ENCODE data around the gene ACAA2. TPM values are rescaled to one million over a fixed set of nuclear protein-coding genes. Genes with fewer than 3 reads are reported as not detected.

The ACAA2 gene
- total RNA-seq, 1 experiment from 2014 or later, result 77.1 TPM

DNA sequence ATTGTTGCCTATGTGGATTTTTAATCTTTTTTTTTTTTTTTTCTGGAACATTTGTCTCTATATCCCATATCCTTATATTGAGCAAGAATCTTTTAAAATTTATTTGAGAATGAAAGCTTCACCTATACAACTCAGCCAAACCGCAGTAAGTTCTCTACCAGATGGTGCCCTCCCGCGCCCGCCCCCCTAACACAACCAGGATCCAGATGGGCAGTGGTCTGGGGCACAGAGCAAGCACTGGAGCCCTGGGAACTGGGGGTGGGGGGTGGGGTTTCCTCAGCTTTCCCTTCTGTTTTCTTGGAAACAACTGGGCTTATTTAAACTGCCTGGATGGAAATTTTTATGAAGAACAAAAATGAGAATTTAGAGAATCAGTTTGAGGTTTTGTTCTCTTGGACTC lies 74.6 kb downstream of the ACAA2 start:
- no peaks in the 10 kb centered on the region for H3K9me3 Mint-ChIP-seq (ENCODE audit: low read depth, unreplicated experiment)
- no peak overlapping the region for H3K4me3 Mint-ChIP-seq (ENCODE audit: low read depth, unreplicated experiment)
- TF ChIP-seq, protein P1, sequence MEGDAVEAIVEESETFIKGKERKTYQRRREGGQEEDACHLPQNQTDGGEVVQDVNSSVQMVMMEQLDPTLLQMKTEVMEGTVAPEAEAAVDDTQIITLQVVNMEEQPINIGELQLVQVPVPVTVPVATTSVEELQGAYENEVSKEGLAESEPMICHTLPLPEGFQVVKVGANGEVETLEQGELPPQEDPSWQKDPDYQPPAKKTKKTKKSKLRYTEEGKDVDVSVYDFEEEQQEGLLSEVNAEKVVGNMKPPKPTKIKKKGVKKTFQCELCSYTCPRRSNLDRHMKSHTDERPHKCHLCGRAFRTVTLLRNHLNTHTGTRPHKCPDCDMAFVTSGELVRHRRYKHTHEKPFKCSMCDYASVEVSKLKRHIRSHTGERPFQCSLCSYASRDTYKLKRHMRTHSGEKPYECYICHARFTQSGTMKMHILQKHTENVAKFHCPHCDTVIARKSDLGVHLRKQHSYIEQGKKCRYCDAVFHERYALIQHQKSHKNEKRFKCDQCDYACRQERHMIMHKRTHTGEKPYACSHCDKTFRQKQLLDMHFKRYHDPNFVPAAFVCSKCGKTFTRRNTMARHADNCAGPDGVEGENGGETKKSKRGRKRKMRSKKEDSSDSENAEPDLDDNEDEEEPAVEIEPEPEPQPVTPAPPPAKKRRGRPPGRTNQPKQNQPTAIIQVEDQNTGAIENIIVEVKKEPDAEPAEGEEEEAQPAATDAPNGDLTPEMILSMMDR (IDR thresholded peaks at IDR 0.05; ENCODE audit: unreplicated experiment), result no peak
- no TSS peak for BruUV-seq (replicated peaks)
- DNase-seq, result no peak
- CTCF ChIA-PET, result interaction anchor here (0.6 kb wide), 1 partner anchor 10 kb away, joined by 3 read pairs; no protein-coding TSS in a partner anchor
- no peaks in the 10 kb centered on the region for H3K36me3 Mint-ChIP-seq (ENCODE audit: insufficient read depth, unreplicated experiment)
- H3K27ac Mint-ChIP-seq (ENCODE audit: unreplicated experiment), result no peak overlapping the region
- no peaks in the 10 kb centered on the region for H3K4me1 Mint-ChIP-seq (ENCODE audit: low read depth, unreplicated experiment)
- intact Hi-C loops (cut with micrococcal nuclease; ENCODE audit: unreplicated experiment), result no loop called here
- peaks cover 12% of the 10 kb centered on the region for H3K27me3 Mint-ChIP-seq (ENCODE audit: unreplicated experiment)

DNA sequence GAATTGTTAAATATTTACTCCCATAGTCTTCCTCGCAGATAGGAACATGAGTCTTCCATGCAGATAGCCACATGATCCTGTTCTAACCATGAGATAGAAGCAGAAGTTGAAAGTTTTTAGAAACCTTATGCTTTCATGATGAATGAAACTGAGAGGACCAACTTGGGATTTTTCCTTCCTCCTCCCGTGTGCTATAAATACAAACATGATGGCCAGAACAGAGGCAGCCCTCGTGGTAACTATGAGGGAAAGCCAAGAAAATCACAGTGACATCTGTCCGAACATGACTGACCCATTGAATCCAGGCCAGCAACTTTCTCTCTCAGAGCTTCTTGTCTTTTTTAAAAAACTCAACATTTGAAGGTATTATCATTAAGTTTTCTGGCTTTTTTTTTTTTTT lies 78.5 kb downstream of the ACAA2 start:
- no TSS peak for BruUV-seq (replicated peaks)
- no peak for DNase-seq
- Mint-ChIP-seq H3K36me3 (ENCODE audit: insufficient read depth, unreplicated experiment) (no peaks in the 10 kb centered on the region), H3K9me3 (ENCODE audit: low read depth, unreplicated experiment) (no peaks in the 10 kb centered on the region), H3K27me3 (ENCODE audit: unreplicated experiment) (no peaks in the 10 kb centered on the region), H3K27ac (ENCODE audit: unreplicated experiment) (no peak overlapping the region), H3K4me1 (ENCODE audit: low read depth, unreplicated experiment) (peaks cover 21% of the 10 kb centered on the region), H3K4me3 (ENCODE audit: low read depth, unreplicated experiment) (no peak overlapping the region)
- TF ChIP-seq, protein P1 (IDR thresholded peaks at IDR 0.05; ENCODE audit: unreplicated experiment), result no peak
- intact Hi-C loops (cut with micrococcal nuclease; ENCODE audit: unreplicated experiment), result no loop called here
- CTCF ChIA-PET, result interaction anchor here (0.6 kb wide), 1 partner anchor 12 kb away, joined by 3 read pairs; no protein-coding TSS in a partner anchor

DNA sequence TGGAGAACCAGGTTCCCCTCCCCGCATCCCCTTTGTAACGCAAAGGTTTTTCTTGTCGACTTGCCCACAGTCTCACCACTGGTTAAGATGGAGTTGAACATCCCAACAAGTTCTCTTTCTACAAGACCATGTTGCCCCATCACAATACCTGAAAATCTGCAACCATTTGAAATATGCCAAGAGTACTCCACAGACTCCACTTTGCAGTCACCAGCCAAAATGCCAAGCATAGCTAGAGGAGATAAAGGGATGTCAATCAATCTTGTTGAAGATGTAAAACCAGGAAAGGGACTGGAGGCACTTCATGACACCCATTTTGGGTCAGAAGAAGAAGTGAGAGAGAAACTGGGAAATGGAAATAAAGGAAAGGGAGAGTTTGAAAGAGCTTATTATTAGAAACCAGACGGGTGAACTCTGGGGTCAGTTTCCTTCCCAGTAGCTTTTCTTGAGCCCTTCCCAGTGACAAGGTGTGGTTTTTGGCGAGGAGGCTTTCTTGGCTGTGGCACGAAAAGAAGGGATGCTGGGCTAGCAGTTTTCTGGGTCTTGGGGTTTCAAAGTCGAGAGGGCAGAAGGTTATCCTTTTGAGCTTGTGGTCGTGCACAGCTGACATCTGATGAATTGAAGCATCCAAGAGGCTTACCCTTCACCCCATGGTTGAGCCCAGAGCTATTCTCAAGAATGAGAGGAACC lies 79.3 kb downstream of the ACAA2 start:
- Mint-ChIP-seq H3K36me3 (ENCODE audit: insufficient read depth, unreplicated experiment) (no peaks in the 10 kb centered on the region), H3K9me3 (ENCODE audit: low read depth, unreplicated experiment) (no peaks in the 10 kb centered on the region), H3K4me1 (ENCODE audit: low read depth, unreplicated experiment) (peaks cover 21% of the 10 kb centered on the region), H3K27ac (ENCODE audit: unreplicated experiment) (no peak overlapping the region), H3K4me3 (ENCODE audit: low read depth, unreplicated experiment) (no peak overlapping the region), H3K27me3 (ENCODE audit: unreplicated experiment) (no peaks in the 10 kb centered on the region)
- no TSS peak for BruUV-seq (replicated peaks)
- TF ChIP-seq, protein P1 (IDR thresholded peaks at IDR 0.05; ENCODE audit: unreplicated experiment), result no peak
- intact Hi-C loops (cut with micrococcal nuclease; ENCODE audit: unreplicated experiment), result no loop called here
- no peak for DNase-seq
- CTCF ChIA-PET, result interaction anchor here (0.6 kb wide), 1 partner anchor 171 kb away, joined by 5 read pairs; no protein-coding TSS in a partner anchor

DNA sequence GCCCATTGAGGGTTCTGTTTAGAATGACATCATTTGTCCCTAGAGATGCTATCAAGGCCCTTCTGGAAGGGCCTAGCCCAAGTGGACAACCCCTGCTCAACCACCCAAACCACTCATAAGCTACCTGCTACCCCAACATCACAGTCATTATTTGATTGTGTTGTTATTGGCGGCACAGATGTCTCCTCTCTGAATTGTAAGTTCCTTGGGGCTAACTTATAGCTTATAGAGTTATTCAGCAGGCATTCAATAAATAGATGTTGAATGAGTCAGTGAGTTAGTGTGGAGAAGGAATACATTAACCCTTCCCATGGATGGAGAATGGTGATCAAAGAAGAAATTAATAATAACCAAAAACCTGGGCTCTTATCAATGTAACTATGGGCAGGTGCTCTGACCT lies 80.0 kb downstream of the ACAA2 start:
- no peak for DNase-seq
- CTCF ChIA-PET, result no interaction called here
- Mint-ChIP-seq H3K27ac (ENCODE audit: unreplicated experiment) (no peak overlapping the region), H3K4me1 (ENCODE audit: low read depth, unreplicated experiment) (peaks cover 21% of the 10 kb centered on the region), H3K9me3 (ENCODE audit: low read depth, unreplicated experiment) (no peaks in the 10 kb centered on the region), H3K27me3 (ENCODE audit: unreplicated experiment) (no peaks in the 10 kb centered on the region), H3K36me3 (ENCODE audit: insufficient read depth, unreplicated experiment) (no peaks in the 10 kb centered on the region), H3K4me3 (ENCODE audit: low read depth, unreplicated experiment) (no peak overlapping the region)
- intact Hi-C loops (cut with micrococcal nuclease; ENCODE audit: unreplicated experiment), result no loop called here
- BruUV-seq (replicated peaks), result no TSS peak
- TF ChIP-seq, protein P1 (IDR thresholded peaks at IDR 0.05; ENCODE audit: unreplicated experiment), result no peak

Measured in Calu3 (cell line).